OCI-LY3 (cell line): ENCODE data around the gene HYAL2.

Source experiments
- H2AFZ ChIP-seq: fragments of 200-600, 300-600 bp; shearing (Covaris generic); 2 replicates; pipeline ENCODE4 v1.6.0; 2014; ENCODE audit warnings: antibody characterized with exemption, low read depth, low read length
- H3K27ac ChIP-seq: fragments of 200-600, 300-600 bp; sonication (generic); 2 replicates; pipeline ENCODE4 v1.5.1; 2014; ENCODE audit warnings: mild to moderate bottlenecking, low read length, moderate library complexity, mixed read lengths
- H3K27me3 ChIP-seq: fragments of 200-600, 300-600 bp; sonication (generic); 2 replicates; pipeline ENCODE4 v1.6.1; 2014; ENCODE audit warnings: low read depth, low read length, mixed read lengths
- H3K36me3 ChIP-seq: fragments of 200-600, 300-600 bp; sonication (generic); replicated peaks from 2 replicates; pipeline ENCODE3; 2014; ENCODE audit warnings: low read depth, low read length, mixed read lengths
- H3K4me1 ChIP-seq: fragments of 300-600, 200-600 bp; sonication (generic); 2 replicates; pipeline ENCODE4 v1.6.1; 2014; ENCODE audit warnings: low read length, mixed read lengths
- H3K4me2 ChIP-seq: fragments of 200-600, 300-600 bp; sonication (generic); 2 replicates; pipeline ENCODE4 v1.6.1; 2014; ENCODE audit warnings: low read length, mixed read lengths
- H3K4me3 ChIP-seq: fragments of 300-600, 200-600 bp; sonication (generic); 2 replicates; pipeline ENCODE4 v1.5.1; 2014; ENCODE audit warnings: antibody characterized with exemption, mild to moderate bottlenecking, low read length, moderate library complexity
- H3K79me2 ChIP-seq: fragments of 300-600, 200-600 bp; shearing (Covaris generic); 2 replicates; pipeline ENCODE4 v1.6.1; 2014; ENCODE audit warnings: mild to moderate bottlenecking, low read length, mixed read lengths
- H3K9ac ChIP-seq: fragments of 300-600, 200-600 bp; shearing (Covaris generic); 2 replicates; pipeline ENCODE4 v1.6.0; 2014; ENCODE audit warnings: mild to moderate bottlenecking, low read length, moderate library complexity
- H3K9me3 ChIP-seq: fragments of 200-600, 300-600 bp; shearing (Covaris generic); 2 replicates; pipeline ENCODE4 v1.6.1; 2014; ENCODE audit warnings: low read length, mixed read lengths; ENCODE audit not compliant: insufficient read depth
- H4K20me1 ChIP-seq: fragments of 200-600, 300-600 bp; sonication (generic); 2 replicates; pipeline ENCODE4 v1.6.1; 2016; ENCODE audit warnings: low read length, mixed read lengths; ENCODE audit not compliant: insufficient read depth
- EZH2phosphoT487 ChIP-seq: fragments of 200-600 bp; shearing (Covaris generic); IDR thresholded peaks from 2 replicates; pipeline ENCODE4 v1.6.1; 2018; ENCODE audit warnings: antibody characterized with exemption, mixed run types, low read depth
- TF ChIP-seq, protein P1 (sequence below): fragments of 200-600, 300-600 bp; sonication (generic); IDR thresholded peaks from 2 replicates; pipeline ENCODE4 v1.5.1; 2014; ENCODE audit warnings: antibody characterized with exemption, low read length, low read depth

Gene HYAL2

DNA sequence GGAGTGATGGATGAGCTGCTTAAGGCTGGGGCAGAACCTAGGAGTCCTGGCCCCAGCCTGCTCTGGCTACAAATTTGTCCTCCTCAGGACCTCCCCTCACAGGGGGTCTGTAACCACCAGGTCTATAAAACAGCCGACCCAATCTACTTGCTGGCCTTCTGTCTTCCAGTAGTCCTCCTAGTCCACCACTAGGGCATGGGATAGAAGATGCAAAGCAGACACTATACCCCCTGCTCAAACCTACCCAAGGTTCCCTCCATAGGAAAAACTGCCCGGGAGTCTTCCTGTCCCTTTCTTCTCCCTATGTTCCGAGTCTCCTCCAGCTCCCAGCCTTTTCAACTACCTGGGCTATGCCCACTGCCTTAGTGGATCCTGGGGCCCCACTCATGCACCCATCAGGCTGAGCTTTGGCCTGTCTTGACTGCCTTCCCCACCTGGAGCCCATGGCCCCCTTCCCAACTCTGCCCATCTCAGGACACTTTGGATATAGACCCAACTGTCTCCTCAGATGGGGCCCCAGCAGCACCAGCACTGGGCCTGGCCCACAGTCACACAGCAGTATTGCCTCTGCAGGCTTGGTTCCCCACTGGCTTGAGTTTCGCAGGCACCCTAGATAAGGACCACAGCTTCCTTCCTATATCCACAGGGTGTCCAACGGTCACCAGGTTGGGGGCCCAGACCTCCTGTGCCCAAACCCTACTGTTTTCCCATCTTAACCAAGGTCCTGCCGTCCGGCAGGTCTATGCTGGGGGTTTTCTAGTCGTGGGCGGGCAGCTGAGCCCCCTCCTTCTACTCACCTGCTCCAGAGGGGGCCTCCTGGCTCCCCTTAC, 24.4 kb downstream of the HYAL2 start:
- no peaks in the 10 kb centered on the region for H3K9me3 ChIP-seq
- peaks cover 17% of the 10 kb centered on the region for H3K4me1 ChIP-seq
- no peak overlapping the region for H2AFZ ChIP-seq
- no peaks in the 10 kb centered on the region for H3K36me3 ChIP-seq
- no peak for TF ChIP-seq EZH2phosphoT487
- TF ChIP-seq, protein P1, sequence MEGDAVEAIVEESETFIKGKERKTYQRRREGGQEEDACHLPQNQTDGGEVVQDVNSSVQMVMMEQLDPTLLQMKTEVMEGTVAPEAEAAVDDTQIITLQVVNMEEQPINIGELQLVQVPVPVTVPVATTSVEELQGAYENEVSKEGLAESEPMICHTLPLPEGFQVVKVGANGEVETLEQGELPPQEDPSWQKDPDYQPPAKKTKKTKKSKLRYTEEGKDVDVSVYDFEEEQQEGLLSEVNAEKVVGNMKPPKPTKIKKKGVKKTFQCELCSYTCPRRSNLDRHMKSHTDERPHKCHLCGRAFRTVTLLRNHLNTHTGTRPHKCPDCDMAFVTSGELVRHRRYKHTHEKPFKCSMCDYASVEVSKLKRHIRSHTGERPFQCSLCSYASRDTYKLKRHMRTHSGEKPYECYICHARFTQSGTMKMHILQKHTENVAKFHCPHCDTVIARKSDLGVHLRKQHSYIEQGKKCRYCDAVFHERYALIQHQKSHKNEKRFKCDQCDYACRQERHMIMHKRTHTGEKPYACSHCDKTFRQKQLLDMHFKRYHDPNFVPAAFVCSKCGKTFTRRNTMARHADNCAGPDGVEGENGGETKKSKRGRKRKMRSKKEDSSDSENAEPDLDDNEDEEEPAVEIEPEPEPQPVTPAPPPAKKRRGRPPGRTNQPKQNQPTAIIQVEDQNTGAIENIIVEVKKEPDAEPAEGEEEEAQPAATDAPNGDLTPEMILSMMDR: no peak
- peak overlapping the region; percentile 84 for H3K4me3 ChIP-seq
- peak overlapping the region; percentile 87 for H3K9ac ChIP-seq
- H3K4me2 ChIP-seq: peak overlapping the region; percentile 87
- no peaks in the 10 kb centered on the region for H4K20me1 ChIP-seq
- peak overlapping the region; percentile 69; the same call in 1 of the 2 replicates for H3K27ac ChIP-seq
- 0 out of 2 replicates have a peak, but pooled peaks cover 7% of the 10 kb centered on the region for H3K79me2 ChIP-seq
- no peaks in the 10 kb centered on the region for H3K27me3 ChIP-seq

DNA sequence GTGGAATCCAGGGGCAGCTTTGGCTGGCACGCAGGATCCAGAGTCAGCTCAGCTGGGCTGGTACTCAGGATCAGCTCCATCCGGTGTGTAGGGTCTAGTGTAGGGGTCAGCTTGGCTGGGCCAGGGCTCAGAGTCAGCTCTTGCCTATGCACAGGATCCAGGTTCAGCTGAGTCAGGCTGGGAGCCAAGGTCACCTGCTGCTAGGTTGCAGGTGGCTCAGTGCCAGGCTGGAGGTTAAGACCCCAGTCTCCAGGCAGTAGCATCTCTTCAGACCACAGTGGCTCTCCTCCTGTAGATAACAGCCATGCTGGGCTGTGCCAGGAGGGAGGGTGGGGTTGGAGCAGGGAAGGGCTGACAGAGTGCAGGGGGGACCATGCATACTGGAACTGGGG, 25.2 kb downstream of the HYAL2 start:
- no peak overlapping the region for H3K9ac ChIP-seq
- no peaks in the 10 kb centered on the region for H3K36me3 ChIP-seq
- H3K4me1 ChIP-seq: peaks cover 22% of the 10 kb centered on the region
- no peak overlapping the region for H3K27ac ChIP-seq
- no peak overlapping the region for H2AFZ ChIP-seq
- 0 out of 2 replicates have a peak, but pooled peaks cover 7% of the 10 kb centered on the region for H3K79me2 ChIP-seq
- H3K4me3 ChIP-seq: no peak overlapping the region
- TF ChIP-seq, protein P1: no peak
- TF ChIP-seq EZH2phosphoT487: no peak
- H3K27me3 ChIP-seq: no peaks in the 10 kb centered on the region
- H4K20me1 ChIP-seq: no peaks in the 10 kb centered on the region
- H3K4me2 ChIP-seq: no peak overlapping the region
- no peaks in the 10 kb centered on the region for H3K9me3 ChIP-seq

DNA sequence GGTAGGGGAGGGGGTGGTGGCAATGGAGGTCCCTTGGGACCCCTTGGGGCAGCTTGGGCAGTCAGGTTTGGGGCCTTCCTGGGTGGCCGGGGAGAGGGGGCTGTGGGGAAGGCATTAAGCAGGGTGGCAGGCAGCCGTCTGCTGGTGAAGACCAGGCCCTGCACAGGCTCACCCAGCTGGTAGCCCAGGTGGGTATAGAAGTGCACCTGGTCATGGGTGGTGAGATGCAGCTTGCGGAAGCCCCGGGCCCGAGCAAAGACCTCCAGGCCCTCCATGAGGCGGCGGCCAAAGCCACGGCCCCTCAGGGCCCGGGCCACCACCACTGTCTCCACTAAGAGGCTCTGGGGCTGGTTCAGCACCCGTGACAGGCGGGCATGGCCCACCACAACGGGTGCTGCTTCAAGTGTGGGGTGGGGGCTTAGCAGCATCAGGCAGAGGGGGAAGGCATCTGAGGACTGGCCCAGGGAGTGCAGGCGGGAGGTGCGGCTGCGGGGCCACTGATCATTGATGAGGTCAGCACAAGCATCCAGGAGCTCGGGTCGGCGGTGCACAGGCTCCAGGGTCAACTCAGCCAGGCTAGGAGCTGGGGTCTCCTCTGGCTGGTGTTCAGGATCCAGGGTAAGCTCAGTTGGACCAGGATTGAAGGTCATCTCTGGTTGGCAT, 25.7 kb downstream of the HYAL2 start:
- Histone ChIP-seq H3K4me1 (peaks cover 22% of the 10 kb centered on the region), H3K4me3 (no peak overlapping the region), H4K20me1 (no peaks in the 10 kb centered on the region), H2AFZ (no peak overlapping the region), H3K36me3 (no peaks in the 10 kb centered on the region), H3K4me2 (no peak overlapping the region), H3K27me3 (no peaks in the 10 kb centered on the region), H3K9ac (no peak overlapping the region), H3K9me3 (no peaks in the 10 kb centered on the region), H3K79me2 (peaks cover 11% of the 10 kb centered on the region), H3K27ac (no peak overlapping the region)
- TF ChIP-seq, protein P1: no peak
- no peak for TF ChIP-seq EZH2phosphoT487

- no peak overlapping the region for H3K9ac ChIP-seq
- H3K79me2 ChIP-seq: peaks cover 21% of the 10 kb centered on the region
- H3K27ac ChIP-seq: no peak overlapping the region
- H3K4me3 ChIP-seq: no peak overlapping the region
- H3K9me3 ChIP-seq: no peaks in the 10 kb centered on the region
- no peaks in the 10 kb centered on the region for H3K36me3 ChIP-seq
- no peak overlapping the region for H2AFZ ChIP-seq
- no peaks in the 10 kb centered on the region for H4K20me1 ChIP-seq
- peaks cover 23% of the 10 kb centered on the region for H3K4me1 ChIP-seq
- no peaks in the 10 kb centered on the region for H3K27me3 ChIP-seq
- H3K4me2 ChIP-seq: no peak overlapping the region
- TF ChIP-seq, protein P1: no peak
- TF ChIP-seq EZH2phosphoT487: no peak
Observed at GRCh38 chr3:50295553-50296431, 26.8 kb downstream of the HYAL2 start.
